NCI-H1436 treated with DMSO at 0.1 percent for 48 hours (cell line): Measurements from ENCODE around the gene GNG7.
"Not testable (repeated sequence)": the region's sequence is repeated elsewhere in the genome, so short reads cannot be mapped to it uniquely, and the experiment has no call there.

ENCODE experiments used
- DNase-seq: peaks from one replicate; lab custom pipeline; 2025; lab: John Stamatoyannopoulos, UW

The GNG7 gene

DNA sequence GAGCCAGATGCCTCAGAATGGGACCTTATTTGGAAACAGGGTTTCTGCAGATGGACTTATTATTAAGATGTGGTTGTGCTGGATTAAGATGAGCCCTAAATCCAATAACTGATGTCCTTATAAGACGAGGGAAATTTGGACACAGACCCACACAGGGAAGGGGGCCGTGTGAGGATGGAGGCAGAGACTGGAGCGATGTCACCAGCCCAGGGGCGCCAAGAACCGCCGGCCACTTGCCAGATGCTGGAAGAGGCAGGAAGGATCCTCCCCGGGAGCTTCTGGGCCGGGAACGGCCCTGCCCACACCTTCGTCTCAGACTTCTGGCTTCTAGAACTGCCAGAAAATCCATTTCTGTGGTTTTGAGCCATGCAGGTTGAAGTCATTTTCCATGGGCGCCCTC lies 26.6 kb downstream of the GNG7 start:
- no peak for DNase-seq

- no peak for DNase-seq
These were observed 32.3 kb downstream of the GNG7 start for GRCh38 chr19:2670217-2670616.

GRCh38 chr19:2668175-2668763 lies 34.2 kb downstream of the GNG7 start:
- DNase-seq = no peak

DNA sequence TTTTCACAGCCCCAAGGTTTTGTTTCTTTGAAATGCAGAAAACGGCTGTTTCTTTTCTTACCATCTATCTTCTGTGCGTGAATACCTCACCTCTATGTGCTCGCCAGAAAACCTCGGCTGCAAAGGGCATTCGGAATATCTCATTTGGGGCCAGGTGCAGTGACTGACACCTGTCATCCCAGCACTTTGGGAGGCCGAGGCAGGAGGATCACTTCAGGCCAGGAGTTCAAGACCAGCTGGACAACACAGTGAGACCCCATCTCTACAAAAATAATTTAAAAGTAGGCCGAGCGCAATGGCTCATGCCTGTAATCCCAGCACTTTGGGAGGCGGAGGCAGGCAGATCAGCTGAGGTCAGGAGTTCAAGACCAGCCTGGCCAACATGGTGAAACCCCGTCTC lies 35.1 kb downstream of the GNG7 start:
- not testable (repeated sequence) for DNase-seq

GRCh38 chr19:2666344-2666994 lies 36.0 kb downstream of the GNG7 start:
- DNase-seq = no peak

DNA sequence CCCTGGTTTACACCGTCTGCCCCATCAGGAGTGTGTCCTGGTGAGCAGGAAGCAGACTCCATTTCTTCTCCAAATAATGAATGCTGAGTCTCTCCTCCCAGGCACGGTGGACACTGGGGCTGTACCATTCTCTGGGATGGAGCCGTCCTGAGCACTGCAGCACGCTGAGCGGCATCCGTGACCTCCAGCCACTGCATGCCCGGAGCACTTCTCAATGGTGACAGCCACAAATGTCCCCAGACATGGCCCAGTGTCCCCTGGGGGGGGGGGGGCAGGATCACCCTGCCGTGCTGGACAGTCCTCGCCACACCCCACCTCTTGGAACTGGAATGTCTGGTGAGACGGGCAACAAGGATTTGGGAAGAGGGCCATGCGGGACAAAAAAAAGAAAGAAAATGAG lies 37.4 kb downstream of the GNG7 start:
- DNase-seq = no peak

GRCh38 chr19:2663920-2664571 lies 38.4 kb downstream of the GNG7 start:
- no peak for DNase-seq

DNA sequence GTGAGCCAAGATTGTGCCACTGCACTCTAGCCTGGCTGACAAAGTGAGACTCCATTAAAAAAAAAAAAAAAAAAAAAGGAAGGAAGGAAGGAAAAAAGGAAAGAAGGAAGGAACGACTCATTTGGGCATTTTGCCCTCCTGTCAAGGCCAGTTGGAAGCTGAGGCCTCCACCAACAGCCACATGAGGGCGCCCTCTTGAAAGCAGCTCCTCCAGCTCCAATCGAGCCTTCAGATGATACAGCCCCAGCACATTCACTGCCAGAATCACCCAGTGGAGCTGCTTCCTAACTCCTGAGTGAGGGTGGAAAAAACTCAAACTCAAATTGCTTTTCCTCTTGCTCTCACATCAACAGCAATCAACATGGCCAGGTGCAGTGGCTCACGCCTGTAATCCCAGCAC lies 40.9 kb downstream of the GNG7 start:
- no peak for DNase-seq

- DNase-seq = no peak
These were observed 42.5 kb downstream of the GNG7 start for GRCh38 chr19:2659856-2660432.

DNA sequence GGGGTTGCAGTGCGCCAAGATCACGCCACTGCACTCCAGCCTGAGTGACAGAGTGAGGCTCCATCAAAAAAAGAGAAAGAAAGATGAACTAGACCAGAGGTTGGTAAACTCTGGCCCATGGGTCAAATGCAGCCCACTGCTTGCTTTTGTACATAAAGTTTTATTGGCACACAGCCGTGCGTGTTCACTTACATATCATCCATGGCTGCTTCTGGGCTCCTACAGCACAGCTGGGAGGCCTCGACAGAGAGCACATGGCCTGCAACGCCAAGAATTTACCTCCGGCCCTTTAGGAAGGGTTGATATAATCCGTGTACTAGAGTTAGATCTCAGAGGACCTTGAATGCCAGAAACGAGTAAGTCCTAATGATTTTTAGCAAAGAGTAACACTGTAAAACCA lies 46.0 kb downstream of the GNG7 start:
- no peak for DNase-seq

GRCh38 chr19:2653710-2654707 lies 48.5 kb downstream of the GNG7 start:
- DNase-seq = no peak

- DNase-seq = no peak
These were observed 49.3 kb downstream of the GNG7 start for GRCh38 chr19:2653218-2653617.

GRCh38 chr19:2652504-2653099 lies 49.9 kb downstream of the GNG7 start:
- DNase-seq = no peak

DNA sequence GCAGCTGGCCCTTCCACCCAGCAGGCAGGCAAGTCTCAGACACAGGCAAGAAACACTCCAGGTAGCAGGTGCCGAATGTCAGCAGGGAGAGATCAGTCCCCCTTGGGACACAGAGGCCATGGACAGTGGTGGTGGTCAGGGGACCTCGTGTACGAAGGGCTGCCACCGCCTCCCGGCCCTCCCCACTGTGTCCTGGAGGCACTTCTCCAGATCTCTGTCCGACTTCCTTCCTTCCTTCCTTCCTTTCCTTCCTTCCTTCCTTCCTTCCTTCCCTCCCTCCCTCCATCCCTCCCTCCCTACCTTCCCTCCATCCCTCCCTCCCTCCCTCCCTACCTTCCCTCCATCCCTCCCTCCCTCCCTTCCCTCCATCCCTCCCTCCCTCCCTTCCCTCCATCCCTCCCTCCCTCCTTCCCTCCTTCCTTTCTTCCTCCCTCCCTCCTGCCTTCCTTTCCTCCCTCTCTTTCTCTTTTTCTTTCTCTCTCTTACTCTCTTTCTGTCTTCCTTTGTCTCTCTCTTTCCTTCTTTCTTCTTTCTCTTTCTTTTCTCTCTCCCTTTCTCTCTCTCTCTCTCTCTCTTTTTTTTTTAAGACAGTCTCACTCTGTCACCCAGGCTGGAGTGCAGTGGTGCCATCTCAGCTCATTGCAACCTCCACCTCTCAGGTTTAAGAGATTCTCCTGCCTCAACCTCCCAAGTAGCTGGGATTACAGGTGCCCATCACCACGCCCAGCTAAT lies 51.3 kb downstream of the GNG7 start:
- not testable (repeated sequence) for DNase-seq

DNA sequence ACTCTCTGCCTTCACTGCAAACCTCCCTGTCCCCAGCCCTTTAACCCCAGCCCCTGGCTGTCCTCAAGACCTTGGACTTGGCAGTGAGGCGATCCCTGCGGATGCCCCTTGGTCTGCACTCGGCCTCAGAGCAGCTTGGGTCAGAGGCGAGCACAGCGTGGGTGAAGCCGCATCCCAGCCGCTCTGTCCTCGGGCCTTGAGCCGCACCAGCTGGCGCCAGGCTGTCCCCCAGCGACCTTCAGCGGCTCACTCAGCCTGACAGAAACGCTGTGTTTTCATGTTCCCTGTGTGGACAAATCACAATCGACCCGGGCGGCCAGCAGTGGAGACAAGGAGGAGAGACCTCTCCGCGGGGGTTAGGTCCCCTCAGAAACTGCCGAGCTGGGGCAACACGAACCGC lies 52.0 kb downstream of the GNG7 start:
- DNase-seq = no peak

- no peak for DNase-seq
These were observed 54.0 kb downstream of the GNG7 start for GRCh38 chr19:2648528-2648937.

DNA sequence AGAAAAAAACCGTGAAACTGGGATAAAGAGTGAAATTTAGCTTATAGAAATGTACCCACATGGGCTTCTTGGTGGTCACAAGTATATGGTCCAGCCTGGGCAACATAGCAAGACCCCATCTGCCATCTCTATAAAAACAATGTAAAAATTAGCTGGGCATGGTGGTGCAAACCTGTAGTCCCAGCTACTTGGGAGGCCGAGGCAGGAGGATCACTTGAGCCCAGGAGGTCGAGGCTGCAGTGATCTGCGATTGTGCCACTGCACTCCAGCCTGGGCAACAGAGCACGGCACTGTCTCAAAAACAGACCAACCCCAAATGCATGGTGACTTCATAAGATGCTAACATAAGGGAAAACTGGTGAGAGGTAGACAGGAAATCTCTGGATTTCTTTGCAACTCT lies 54.4 kb downstream of the GNG7 start:
- DNase-seq = no peak

- no peak for DNase-seq
These were observed 55.5 kb downstream of the GNG7 start for GRCh38 chr19:2646866-2647535.

GRCh38 chr19:2645826-2646225 lies 56.7 kb downstream of the GNG7 start:
- no peak for DNase-seq

- not testable (repeated sequence) for DNase-seq
These were observed 59.3 kb downstream of the GNG7 start for GRCh38 chr19:2643123-2643737.
